ENCODE measurements around the gene TTC1.

- TF ChIP-seq CTCF (IDR thresholded peaks at IDR 0.05 in 4 of 5, conservative IDR thresholded peaks at IDR 0.05 in 1 of 5) = no peak
- no peak for TF ChIP-seq POLR2A (IDR thresholded peaks at IDR 0.05)
Observed at GRCh38 chr5:160057256-160057655, 48.3 kb downstream of the TTC1 start.

Measured in gastrocnemius medialis (tissue), 4 donors.